ENCODE results near the gene ENDOV. TPM values are rescaled to one million over a fixed set of nuclear protein-coding genes. Genes with fewer than 3 reads are reported as not detected.

Gene ENDOV
- total and polyA plus RNA-seq, 11 donors, result 4.2 to 16.2 (median 9.4) TPM

DNA sequence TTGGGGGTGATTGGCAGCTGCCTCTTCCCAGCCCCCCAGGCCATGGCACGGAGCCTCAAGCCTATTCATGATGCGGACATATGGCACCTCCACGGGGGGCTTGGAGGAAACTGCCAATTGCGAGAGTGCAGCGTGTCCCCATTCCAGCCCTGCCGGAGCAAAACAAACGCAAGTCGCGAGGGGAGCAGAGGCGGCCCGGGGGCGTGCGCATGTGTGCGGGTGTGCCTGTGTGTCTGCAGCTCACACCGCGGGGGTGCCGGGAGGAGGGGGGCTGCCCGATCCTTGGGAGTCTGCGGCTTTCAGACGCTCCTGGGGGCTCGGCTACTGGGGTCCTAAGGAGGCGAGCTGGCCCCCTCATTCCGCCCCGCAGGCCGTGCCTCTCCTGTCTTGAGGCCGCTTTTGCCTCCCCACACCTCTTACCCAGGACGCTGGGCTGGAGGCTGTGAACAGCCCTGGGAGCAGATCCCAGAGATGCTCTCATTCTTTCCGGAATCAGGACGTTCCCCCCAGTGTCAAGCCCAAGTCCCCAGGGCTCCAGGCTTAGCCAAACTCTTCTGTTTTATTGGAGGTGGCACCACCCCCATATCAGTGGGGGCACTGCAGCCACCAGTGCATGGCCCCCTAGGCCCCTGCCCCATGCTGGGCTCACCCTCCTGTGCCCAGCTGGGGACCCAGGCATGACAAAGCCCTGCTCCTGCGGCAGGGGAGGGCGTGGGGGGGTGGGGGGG, 29.1 kb downstream of the ENDOV start:
- ATAC-seq (no peak), DNase-seq (no peak)
- 23 to 33% (median 25%) methylated on average over 19 to 31 of the region's 31 CpGs for WGBS, 4 donors
- Histone ChIP-seq H3K27me3 (peaks cover 0 to 4% (median 0%) of the 10 kb centered on the region in 9 donors), H3K4me3 (no peak overlapping the region), H3K36me3 (no peaks in the 10 kb centered on the region), H3K9me3 (no peaks in the 10 kb centered on the region), H3K27ac (no peak overlapping the region), H3K4me1 (no peaks in the 10 kb centered on the region)
- TF ChIP-seq POLR2A (IDR thresholded peaks at IDR 0.05), result no peak
- TF ChIP-seq, protein P1, sequence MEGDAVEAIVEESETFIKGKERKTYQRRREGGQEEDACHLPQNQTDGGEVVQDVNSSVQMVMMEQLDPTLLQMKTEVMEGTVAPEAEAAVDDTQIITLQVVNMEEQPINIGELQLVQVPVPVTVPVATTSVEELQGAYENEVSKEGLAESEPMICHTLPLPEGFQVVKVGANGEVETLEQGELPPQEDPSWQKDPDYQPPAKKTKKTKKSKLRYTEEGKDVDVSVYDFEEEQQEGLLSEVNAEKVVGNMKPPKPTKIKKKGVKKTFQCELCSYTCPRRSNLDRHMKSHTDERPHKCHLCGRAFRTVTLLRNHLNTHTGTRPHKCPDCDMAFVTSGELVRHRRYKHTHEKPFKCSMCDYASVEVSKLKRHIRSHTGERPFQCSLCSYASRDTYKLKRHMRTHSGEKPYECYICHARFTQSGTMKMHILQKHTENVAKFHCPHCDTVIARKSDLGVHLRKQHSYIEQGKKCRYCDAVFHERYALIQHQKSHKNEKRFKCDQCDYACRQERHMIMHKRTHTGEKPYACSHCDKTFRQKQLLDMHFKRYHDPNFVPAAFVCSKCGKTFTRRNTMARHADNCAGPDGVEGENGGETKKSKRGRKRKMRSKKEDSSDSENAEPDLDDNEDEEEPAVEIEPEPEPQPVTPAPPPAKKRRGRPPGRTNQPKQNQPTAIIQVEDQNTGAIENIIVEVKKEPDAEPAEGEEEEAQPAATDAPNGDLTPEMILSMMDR (IDR thresholded peaks at IDR 0.05), result no peak
- intact Hi-C loops (cut with DNase I), result no loop called here

DNA sequence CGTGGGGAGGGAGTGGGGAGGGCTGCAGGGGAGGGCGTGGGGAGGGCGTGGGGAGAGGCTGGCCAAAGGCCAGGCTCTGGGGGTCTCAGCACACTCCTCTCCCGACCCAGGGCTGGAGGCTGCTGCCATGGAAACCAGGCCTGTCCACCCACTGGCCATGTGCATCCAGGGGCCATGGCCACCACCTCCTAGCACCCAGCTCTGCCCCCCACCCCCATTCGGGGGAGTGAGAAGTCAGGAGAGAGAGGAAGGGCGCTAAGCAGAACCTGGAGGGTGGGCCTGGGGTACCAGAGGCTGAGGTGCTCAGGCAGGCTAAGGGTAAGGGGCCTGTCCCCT, 29.6 kb downstream of the ENDOV start:
- Histone ChIP-seq H3K9me3 (no peaks in the 10 kb centered on the region), H3K4me3 (no peak overlapping the region), H3K4me1 (no peaks in the 10 kb centered on the region), H3K27me3 (peaks cover 0 to 4% (median 0%) of the 10 kb centered on the region in 9 donors), H3K36me3 (no peaks in the 10 kb centered on the region), H3K27ac (no peak overlapping the region)
- intact Hi-C loops (cut with DNase I), result no loop called here
- no peak for TF ChIP-seq POLR2A (IDR thresholded peaks at IDR 0.05)
- TF ChIP-seq, protein P1 (IDR thresholded peaks at IDR 0.05), result no peak
- ATAC-seq (no peak), DNase-seq (no peak)
- 37 to 61% (median 55%) methylated on average over 3 to 6 of the region's 6 CpGs for WGBS, 4 donors

- intact Hi-C loops (cut with DNase I), result no loop called here
- no peaks in the 10 kb centered on the region for H3K9me3 ChIP-seq
- WGBS, 4 donors, result 53 to 65% (median 58%) methylated on average over 6 to 26 of the region's 26 CpGs
- H3K36me3 ChIP-seq, result no peaks in the 10 kb centered on the region
- H3K4me1 ChIP-seq, result no peaks in the 10 kb centered on the region
- no peak overlapping the region for H3K27ac ChIP-seq
- ATAC-seq (no peak), DNase-seq (no peak)
- TF ChIP-seq, protein P1 (IDR thresholded peaks at IDR 0.05), result no peak
- peaks cover 0 to 4% (median 0%) of the 10 kb centered on the region in 9 donors for H3K27me3 ChIP-seq
- no peak overlapping the region for H3K4me3 ChIP-seq
Measured at GRCh38 chr17:80445007-80445725, 30.2 kb downstream of the ENDOV start.

DNA sequence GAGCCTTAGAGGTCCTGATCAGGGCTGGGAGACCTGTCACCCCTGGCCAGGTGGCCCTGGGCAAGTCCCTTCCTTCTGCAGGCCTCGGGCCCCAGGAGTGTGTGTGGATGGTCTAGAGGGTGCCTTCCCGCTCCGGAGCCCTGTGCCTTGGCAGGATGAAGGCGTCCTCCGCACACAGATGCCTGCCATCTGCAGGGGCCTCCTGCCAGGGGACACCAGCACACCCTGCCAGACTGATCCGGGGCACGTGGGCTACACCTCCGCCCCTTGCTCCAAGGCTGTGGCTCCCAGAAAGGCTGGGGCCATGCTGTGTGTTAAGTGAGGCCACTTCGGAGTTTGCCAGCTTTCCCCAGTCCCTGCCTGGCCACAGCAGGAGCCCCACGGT, 30.8 kb downstream of the ENDOV start:
- Histone ChIP-seq H3K4me1 (no peaks in the 10 kb centered on the region), H3K9me3 (no peaks in the 10 kb centered on the region), H3K27me3 (peaks cover 0 to 4% (median 0%) of the 10 kb centered on the region in 9 donors), H3K4me3 (no peak overlapping the region), H3K27ac (no peak overlapping the region), H3K36me3 (no peaks in the 10 kb centered on the region)
- intact Hi-C loops (cut with DNase I), result no loop called here
- TF ChIP-seq POLR2A (IDR thresholded peaks at IDR 0.05), result no peak
- TF ChIP-seq, protein P1 (IDR thresholded peaks at IDR 0.05), result no peak
- WGBS, 4 donors, result 75 to 81% (median 80%) methylated on average over 2 to 10 of the region's 10 CpGs
- no peak for ATAC-seq
- no peak for DNase-seq
